H9 (cell line): ENCODE measurements around the gene CRY2. TPM values are rescaled to one million over a fixed set of nuclear protein-coding genes. Genes with fewer than 3 reads are reported as not detected.

ENCODE experiments used
- DNase-seq: peaks from one replicate; pipeline ENCODE4 v3.0.0-alpha.2; 2017
- H2AFZ ChIP-seq: one replicate; pipeline ENCODE4 v1.6.1; 2013; ENCODE audit warnings: mild to moderate bottlenecking, low read length, control low read depth, moderate library complexity
- H2AK5ac ChIP-seq: 2 replicates; pipeline ENCODE4 v1.6.1; 2013; ENCODE audit warnings: low read length, control low read depth, mixed read lengths; ENCODE audit not compliant: insufficient read length
- H2BK120ac ChIP-seq: one replicate; pipeline ENCODE4 v1.6.1; 2013; ENCODE audit warnings: low read depth, mild to moderate bottlenecking, low read length, control low read depth, inconsistent platforms; ENCODE audit not compliant: poor library complexity, severe bottlenecking
- H2BK12ac ChIP-seq: 2 replicates; pipeline ENCODE4 v1.6.1; 2013; ENCODE audit warnings: low read length, control low read depth, mixed read lengths, low read depth; ENCODE audit not compliant: insufficient read length
- H2BK15ac ChIP-seq: 2 replicates; pipeline ENCODE4 v1.6.1; 2013; ENCODE audit warnings: low read depth, low read length, control low read depth
- H2BK20ac ChIP-seq: one replicate; pipeline ENCODE4 v1.6.1; 2013; ENCODE audit warnings: low read depth, mild to moderate bottlenecking, low read length, control low read depth, inconsistent platforms; ENCODE audit not compliant: poor library complexity, severe bottlenecking
- H2BK5ac ChIP-seq: 2 replicates; pipeline ENCODE4 v1.6.1; 2013; ENCODE audit warnings: low read length, control low read depth, mixed read lengths; ENCODE audit not compliant: insufficient read length
- H3K14ac ChIP-seq: 2 replicates; pipeline ENCODE4 v1.6.1; 2013; ENCODE audit warnings: low read length, control low read depth; ENCODE audit not compliant: insufficient read depth
- H3K18ac ChIP-seq: 2 replicates; pipeline ENCODE4 v1.6.1; 2013; ENCODE audit warnings: low read depth, mild to moderate bottlenecking, mixed read lengths, low read length, control low read depth; ENCODE audit not compliant: insufficient read length
- H3K23ac ChIP-seq: 2 replicates; pipeline ENCODE4 v1.6.1; 2013; ENCODE audit warnings: low read length, control low read depth, mixed read lengths, low read depth; ENCODE audit not compliant: insufficient read length
- H3K23me2 ChIP-seq: 2 replicates; pipeline ENCODE4 v1.6.1; 2013; ENCODE audit warnings: low read depth, mild to moderate bottlenecking, mixed read lengths, low read length, control low read depth; ENCODE audit not compliant: insufficient read length, poor library complexity, severe bottlenecking
- H3K27ac ChIP-seq: 2 replicates; pipeline ENCODE4 v1.5.1; 2013; ENCODE audit warnings: low read length, control low read depth, mixed read lengths, low read depth; ENCODE audit not compliant: insufficient read length
- H3K27me3 ChIP-seq: 2 replicates; pipeline ENCODE4 v1.6.1; 2013; ENCODE audit warnings: low read length, control low read depth, inconsistent platforms; ENCODE audit not compliant: insufficient read depth
- H3K4ac ChIP-seq: 2 replicates; pipeline ENCODE4 v1.6.1; 2013; ENCODE audit warnings: low read depth, mild to moderate bottlenecking, control low read depth, inconsistent platforms, low read length, moderate library complexity
- H3K4me1 ChIP-seq: 2 replicates; pipeline ENCODE4 v1.6.1; 2013; ENCODE audit warnings: low read length, control low read depth, inconsistent platforms; ENCODE audit not compliant: insufficient read depth
- H3K4me2 ChIP-seq: 2 replicates; pipeline ENCODE4 v1.6.1; 2013; ENCODE audit warnings: low read length, control low read depth, mixed read lengths; ENCODE audit not compliant: insufficient read length, insufficient read depth
- H3K56ac ChIP-seq: 2 replicates; pipeline ENCODE4 v1.6.1; 2013; ENCODE audit warnings: low read depth, mild to moderate bottlenecking, mixed read lengths, low read length, control low read depth; ENCODE audit not compliant: insufficient read length
- H3K79me1 ChIP-seq: 2 replicates; pipeline ENCODE4 v1.6.1; 2013; ENCODE audit warnings: low read depth, mild to moderate bottlenecking, moderate library complexity, low read length, control low read depth, inconsistent platforms; ENCODE audit not compliant: insufficient read depth, poor library complexity, severe bottlenecking
- H3K79me2 ChIP-seq: 2 replicates; pipeline ENCODE4 v1.6.1; 2013; ENCODE audit warnings: low read length, control low read depth, inconsistent platforms; ENCODE audit not compliant: insufficient read depth
- H3K9ac ChIP-seq: 2 replicates; pipeline ENCODE4 v1.6.1; 2013; ENCODE audit warnings: low read length, control low read depth, mixed read lengths; ENCODE audit not compliant: insufficient read length; ENCODE audit errors: extremely low read depth
- H3K9me3 ChIP-seq: one replicate; pipeline ENCODE4 v1.6.1; 2013; ENCODE audit warnings: low read depth, low read length, inconsistent platforms; ENCODE audit not compliant: control insufficient read depth
- H3T11ph ChIP-seq: one replicate; pipeline ENCODE4 v1.6.1; 2013; ENCODE audit warnings: mild to moderate bottlenecking, low read length, control low read depth, inconsistent platforms
- H4K20me1 ChIP-seq: one replicate; pipeline ENCODE4 v1.6.1; 2013; ENCODE audit not compliant: control insufficient read depth, insufficient read length, insufficient read depth
- H4K5ac ChIP-seq: 2 replicates; pipeline ENCODE4 v1.6.1; 2013; ENCODE audit warnings: low read depth, mild to moderate bottlenecking, mixed read lengths, low read length, control low read depth; ENCODE audit not compliant: insufficient read length
- H4K8ac ChIP-seq: replicated peaks from 2 replicates; pipeline ENCODE4 v1.6.1; 2013; ENCODE audit warnings: low read length, control low read depth, mixed read lengths, low read depth; ENCODE audit not compliant: insufficient read length
- H4K91ac ChIP-seq: 2 replicates; pipeline ENCODE4 v1.6.1; 2013; ENCODE audit warnings: low read depth, mild to moderate bottlenecking, moderate library complexity, mixed read lengths, low read length, control low read depth; ENCODE audit not compliant: insufficient read length
- H3K27ac Mint-ChIP-seq, 3 experiments: 2 replicates in 2 of 3; 3 replicates in 1 of 3; pipeline ENCODE4 v1.8.0; 2020 to 2021; ENCODE audit warnings: mixed read lengths in 3 of 3, mild to moderate bottlenecking in 1 of 3, moderate library complexity in 1 of 3
- H3K27me3 Mint-ChIP-seq: 2 replicates; pipeline ENCODE4 v1.8.0; 2021; ENCODE audit warnings: low read depth, mild to moderate bottlenecking, moderate library complexity, mixed read lengths
- H3K36me3 Mint-ChIP-seq, 3 experiments: 2 replicates in 2 of 3; 3 replicates in 1 of 3; pipeline ENCODE4 v1.8.0; 2020 to 2021; ENCODE audit warnings: low read depth in 3 of 3, mixed read lengths in 3 of 3; ENCODE audit not compliant: insufficient read depth in 1 of 3
- H3K4me1 Mint-ChIP-seq, 2 experiments: 2 replicates each; pipeline ENCODE4 v1.8.0; 2020; ENCODE audit warnings: mixed read lengths in 2 of 2
- H3K4me3 Mint-ChIP-seq, 2 experiments: 2 replicates in 1 of 2; 3 replicates in 1 of 2; pipeline ENCODE4 v1.8.0; 2020 to 2021; ENCODE audit warnings: mild to moderate bottlenecking in 2 of 2, mixed read lengths in 2 of 2, moderate library complexity in 1 of 2
- H3K9me3 Mint-ChIP-seq, 2 experiments: 2 replicates in 1 of 2; 3 replicates in 1 of 2; pipeline ENCODE4 v1.8.0; 2020; ENCODE audit warnings: mild to moderate bottlenecking in 2 of 2, mixed read lengths in 2 of 2, moderate library complexity in 1 of 2
- CTCF ChIP-seq: fragments of 200-600 bp; sonication (generic); conservative IDR thresholded peaks from 3 replicates; pipeline ENCODE4 v1.8.0; 2021; ENCODE audit warnings: antibody characterized with exemption, mild to moderate bottlenecking
- WGBS: extraction: QIAGEN DNeasy Blood & Tissue Kit; methylation state at CpG from one replicate; pipeline ENCODE4 v1.1.7; 2013; ENCODE audit warnings: missing lambda C conversion rate, low lambda C conversion rate, mixed read lengths; ENCODE audit not compliant: insufficient read length; ENCODE audit errors: extremely low coverage; 5-methylcytosine and 5-hydroxymethylcytosine counted together
- total RNA-seq: library from RNA; stranded (reverse); gene quantifications from 2 replicates; pipeline ENCODE4 v1.2.1, GENCODE V29; 2021

The CRY2 gene
- total RNA-seq, 1 experiment from 2014 or later: 14.4 TPM

DNA sequence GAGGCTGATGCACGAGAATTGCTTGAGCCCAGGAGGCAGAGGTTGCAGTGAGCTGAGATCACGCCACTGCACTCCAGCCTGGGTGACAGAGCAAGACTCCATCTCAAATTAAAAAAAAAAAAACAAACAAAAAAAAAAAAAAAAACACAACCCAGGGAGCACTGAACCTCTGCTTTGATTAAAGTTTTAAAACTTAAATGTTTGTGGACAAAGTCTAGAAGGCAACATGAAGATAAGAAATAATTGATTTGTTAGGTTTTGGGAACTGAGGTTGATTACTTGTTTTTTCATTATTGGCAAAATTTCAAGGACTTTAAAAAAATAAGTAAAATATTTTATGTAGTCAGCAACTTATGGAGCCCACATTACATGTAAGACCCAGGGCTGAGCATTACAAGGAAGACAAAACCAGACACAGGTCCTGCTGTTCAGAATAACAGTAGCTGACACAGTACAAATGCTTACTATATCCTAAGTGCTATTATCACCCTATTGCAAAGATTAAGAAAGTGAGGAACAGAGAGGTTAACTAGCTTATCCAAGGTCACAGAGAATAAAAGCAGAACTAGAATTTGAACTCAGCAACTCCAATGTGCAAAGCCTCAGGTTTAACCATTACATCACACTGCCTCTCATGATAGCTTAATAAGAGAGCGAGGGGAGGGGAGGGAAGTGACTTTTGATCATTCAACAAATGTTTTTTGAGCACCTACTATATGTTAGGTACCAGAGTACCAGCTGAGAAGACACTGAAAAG is 2.3 kb upstream of the CRY2 start:
- WGBS: no CpG with 5 or more reads among the region's 3 CpGs
- H3K4me2 ChIP-seq: no peak overlapping the region
- H3K36me3 Mint-ChIP-seq: no peaks in the 10 kb centered on the region; a peak in 2 of 7 replicates
- H3K9ac ChIP-seq: no peak overlapping the region
- H3K27me3 Mint-ChIP-seq: peaks cover 38% of the 10 kb centered on the region
- no peak overlapping the region for H3K18ac ChIP-seq
- H3T11ph ChIP-seq: no peak overlapping the region
- no peak overlapping the region for H3K56ac ChIP-seq
- no peak overlapping the region for H4K8ac ChIP-seq
- no peaks in the 10 kb centered on the region for H3K79me1 ChIP-seq
- H3K27ac Mint-ChIP-seq: no peak overlapping the region
- H3K27me3 ChIP-seq: peaks cover 7% of the 10 kb centered on the region; the same call in 1 of the 2 replicates
- no peak overlapping the region for H2BK120ac ChIP-seq
- no peak overlapping the region for H2BK5ac ChIP-seq
- H4K20me1 ChIP-seq: no peaks in the 10 kb centered on the region
- H3K14ac ChIP-seq: no peak overlapping the region
- H3K4me3 Mint-ChIP-seq: no peak overlapping the region; a peak in 1 of 5 replicates
- no peaks in the 10 kb centered on the region for H3K9me3 ChIP-seq
- H2AFZ ChIP-seq: no peak overlapping the region
- peaks cover 2% of the 10 kb centered on the region; the same call in 1 of the 2 replicates for H3K4me1 ChIP-seq
- peaks cover 6% of the 10 kb centered on the region for H3K23me2 ChIP-seq
- H4K5ac ChIP-seq: no peak overlapping the region
- DNase-seq: no peak
- H2BK20ac ChIP-seq: no peak overlapping the region
- H2BK12ac ChIP-seq: no peak overlapping the region
- H3K23ac ChIP-seq: no peak overlapping the region
- H3K4ac ChIP-seq: no peak overlapping the region
- H4K91ac ChIP-seq: no peak overlapping the region
- H2BK15ac ChIP-seq: no peak overlapping the region
- H3K27ac ChIP-seq: no peak overlapping the region
- peaks cover 0 to 3% of the 10 kb centered on the region in 2 experiments; a peak in 2 of 5 replicates for H3K9me3 Mint-ChIP-seq
- H3K79me2 ChIP-seq: no peaks in the 10 kb centered on the region
- no peak for TF ChIP-seq CTCF
- no peak overlapping the region for H2AK5ac ChIP-seq
- H3K4me1 Mint-ChIP-seq: peaks cover 16 to 23% of the 10 kb centered on the region in 2 experiments
